ENCODE measurements around the gene AMHR2. TPM values are rescaled to one million over a fixed set of nuclear protein-coding genes. Genes with fewer than 3 reads are reported as not detected.
"Not testable (repeated sequence)": the region's sequence is repeated elsewhere in the genome, so short reads cannot be mapped to it uniquely, and the experiment has no call there.

The AMHR2 gene
- total RNA-seq, 1 experiment from 2014 or later = 0.13 TPM

- in situ Hi-C loops (cut with HindIII; ENCODE audit: low pct_unique_long_range_greater_than_20kb, low sequenced_read_pairs) = no loop called here
- no peak for DNase-seq (ENCODE audit: low read depth, low spot score)
Measured at GRCh38 chr12:53402871-53403270, 20.8 kb upstream of the AMHR2 start.

GRCh38 chr12:53410951-53411350 is 12.7 kb upstream of the AMHR2 start:
- DNase-seq (ENCODE audit: low read depth, low spot score) = no peak
- in situ Hi-C loops (cut with HindIII; ENCODE audit: low pct_unique_long_range_greater_than_20kb, low sequenced_read_pairs) = no loop called here

- DNase-seq (ENCODE audit: low read depth, low spot score) = no peak
- in situ Hi-C loops (cut with HindIII; ENCODE audit: low pct_unique_long_range_greater_than_20kb, low sequenced_read_pairs) = no loop called here
Measured at GRCh38 chr12:53413485-53414204, 10.0 kb upstream of the AMHR2 start.

- in situ Hi-C loops (cut with HindIII; ENCODE audit: low pct_unique_long_range_greater_than_20kb, low sequenced_read_pairs) = no loop called here
- no peak for DNase-seq (ENCODE audit: low read depth, low spot score)
Measured at GRCh38 chr12:53414756-53415417, 8.8 kb upstream of the AMHR2 start.

GRCh38 chr12:53415752-53416389 is 7.8 kb upstream of the AMHR2 start:
- DNase-seq (ENCODE audit: low read depth, low spot score); in situ Hi-C loops (cut with HindIII; ENCODE audit: low pct_unique_long_range_greater_than_20kb, low sequenced_read_pairs): not testable (repeated sequence)

- DNase-seq (ENCODE audit: low read depth, low spot score); in situ Hi-C loops (cut with HindIII; ENCODE audit: low pct_unique_long_range_greater_than_20kb, low sequenced_read_pairs): not testable (repeated sequence)
Measured at GRCh38 chr12:53417291-53417816, 6.3 kb upstream of the AMHR2 start.

DNA sequence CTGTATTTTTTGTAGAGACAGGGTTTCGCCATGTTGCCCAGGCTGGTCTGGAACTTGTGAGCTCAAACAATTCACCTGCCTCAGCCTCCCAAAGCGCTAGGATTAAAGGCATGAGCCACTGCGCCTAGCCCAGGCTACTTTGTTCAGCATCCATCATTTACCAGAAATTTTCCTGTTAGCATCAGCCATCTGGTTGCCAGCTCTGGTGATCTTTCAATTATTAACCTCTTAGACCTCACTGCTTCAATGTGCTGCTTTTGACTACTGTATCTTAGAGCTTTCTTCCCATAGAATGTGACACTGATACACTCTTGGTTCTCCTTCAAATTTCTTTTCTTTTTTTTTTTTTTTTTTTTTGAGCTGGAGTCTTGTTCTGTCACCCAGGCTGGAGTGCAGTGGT is 5.4 kb upstream of the AMHR2 start:
- no peak for DNase-seq (ENCODE audit: low read depth, low spot score)
- in situ Hi-C loops (cut with HindIII; ENCODE audit: low pct_unique_long_range_greater_than_20kb, low sequenced_read_pairs) = no loop called here

DNA sequence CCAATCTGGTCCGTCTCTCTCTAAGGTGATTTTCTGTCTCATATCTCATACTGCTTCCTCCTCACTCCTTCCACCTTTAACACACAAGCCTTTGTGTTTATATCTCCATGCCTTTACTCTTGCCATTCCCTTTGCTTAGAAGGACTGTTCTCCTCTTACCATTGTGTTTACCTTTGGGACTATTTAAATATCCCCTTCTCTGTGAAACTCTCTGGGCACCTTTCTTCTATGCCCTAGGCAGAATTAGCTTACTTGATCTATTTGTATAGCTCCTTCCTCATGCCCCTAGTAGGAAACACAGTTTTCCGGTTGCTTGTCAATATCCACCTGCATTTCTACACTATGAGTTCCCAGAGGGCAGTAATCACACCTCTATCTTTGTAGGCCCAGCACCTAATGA is 3.9 kb upstream of the AMHR2 start:
- DNase-seq (ENCODE audit: low read depth, low spot score) = no peak
- in situ Hi-C loops (cut with HindIII; ENCODE audit: low pct_unique_long_range_greater_than_20kb, low sequenced_read_pairs) = no loop called here

GRCh38 chr12:53422247-53422646 is 1.4 kb upstream of the AMHR2 start:
- in situ Hi-C loops (cut with HindIII; ENCODE audit: low pct_unique_long_range_greater_than_20kb, low sequenced_read_pairs); DNase-seq (ENCODE audit: low read depth, low spot score): not testable (repeated sequence)

DNA sequence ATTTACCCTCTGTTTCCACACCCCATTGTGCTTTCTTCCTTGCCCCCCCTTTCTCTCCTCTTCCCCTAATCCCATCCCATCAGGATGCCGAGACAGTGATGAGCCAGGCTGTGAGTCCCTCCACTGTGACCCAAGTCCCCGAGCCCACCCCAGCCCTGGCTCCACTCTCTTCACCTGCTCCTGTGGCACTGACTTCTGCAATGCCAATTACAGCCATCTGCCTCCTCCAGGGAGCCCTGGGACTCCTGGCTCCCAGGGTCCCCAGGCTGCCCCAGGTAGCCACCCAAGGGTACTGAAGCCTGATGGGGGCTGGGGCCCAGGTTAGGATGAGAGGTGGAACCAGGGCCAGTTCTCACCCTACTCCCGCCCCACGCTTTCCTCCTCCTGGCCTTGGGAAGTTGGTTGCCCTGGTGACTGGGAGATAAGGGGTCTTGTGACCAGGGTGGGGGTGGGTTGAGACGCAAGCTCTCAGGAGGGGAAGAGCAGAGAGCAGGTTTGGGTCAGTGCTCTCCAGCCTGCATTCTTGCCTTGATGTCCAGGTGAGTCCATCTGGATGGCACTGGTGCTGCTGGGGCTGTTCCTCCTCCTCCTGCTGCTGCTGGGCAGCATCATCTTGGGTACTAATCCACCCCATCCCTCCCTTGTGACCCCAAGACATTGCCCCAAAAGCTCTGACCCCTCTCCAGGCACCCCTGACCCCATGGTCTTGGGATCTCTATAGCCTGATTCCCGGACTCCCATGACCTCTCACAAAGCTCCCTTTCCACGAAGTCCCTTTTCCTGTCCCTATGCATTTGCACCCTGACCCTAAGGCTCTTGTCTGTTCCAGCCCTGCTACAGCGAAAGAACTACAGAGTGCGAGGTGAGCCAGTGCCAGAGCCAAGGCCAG is 1.2 kb downstream of the AMHR2 start:
- in situ Hi-C loops (cut with HindIII; ENCODE audit: low pct_unique_long_range_greater_than_20kb, low sequenced_read_pairs) = no loop called here

GRCh38 chr12:53425515-53426150 is 2.0 kb downstream of the AMHR2 start:
- no peak for DNase-seq (ENCODE audit: low read depth, low spot score)
- in situ Hi-C loops (cut with HindIII; ENCODE audit: low pct_unique_long_range_greater_than_20kb, low sequenced_read_pairs) = no loop called here

More for the DNA sequence above, 1.2 kb downstream of the AMHR2 start:
- no peak for DNase-seq (ENCODE audit: low read depth, low spot score)

- no peak for DNase-seq (ENCODE audit: low read depth, low spot score)
- in situ Hi-C loops (cut with HindIII; ENCODE audit: low pct_unique_long_range_greater_than_20kb, low sequenced_read_pairs) = no loop called here
Measured at GRCh38 chr12:53427905-53428594, 4.4 kb downstream of the AMHR2 start.

DNA sequence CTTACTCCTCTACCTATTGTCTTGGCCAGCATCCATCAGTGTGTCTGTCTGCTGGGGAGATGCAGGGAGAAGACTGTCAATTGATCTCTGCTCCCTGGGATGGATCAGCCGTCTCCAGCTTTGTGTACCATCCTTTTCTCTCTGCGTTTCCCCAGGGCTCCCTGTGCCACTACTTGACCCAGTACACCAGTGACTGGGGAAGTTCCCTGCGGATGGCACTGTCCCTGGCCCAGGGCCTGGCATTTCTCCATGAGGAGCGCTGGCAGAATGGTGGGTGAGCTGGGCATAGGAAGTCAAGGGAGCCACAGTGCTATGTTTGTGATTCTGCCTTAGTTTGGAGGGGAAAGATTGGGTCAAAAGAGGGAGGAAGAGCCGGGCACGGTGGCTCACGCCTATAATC is 5.1 kb downstream of the AMHR2 start:
- DNase-seq (ENCODE audit: low read depth, low spot score) = no peak
- in situ Hi-C loops (cut with HindIII; ENCODE audit: low pct_unique_long_range_greater_than_20kb, low sequenced_read_pairs) = no loop called here

DNA sequence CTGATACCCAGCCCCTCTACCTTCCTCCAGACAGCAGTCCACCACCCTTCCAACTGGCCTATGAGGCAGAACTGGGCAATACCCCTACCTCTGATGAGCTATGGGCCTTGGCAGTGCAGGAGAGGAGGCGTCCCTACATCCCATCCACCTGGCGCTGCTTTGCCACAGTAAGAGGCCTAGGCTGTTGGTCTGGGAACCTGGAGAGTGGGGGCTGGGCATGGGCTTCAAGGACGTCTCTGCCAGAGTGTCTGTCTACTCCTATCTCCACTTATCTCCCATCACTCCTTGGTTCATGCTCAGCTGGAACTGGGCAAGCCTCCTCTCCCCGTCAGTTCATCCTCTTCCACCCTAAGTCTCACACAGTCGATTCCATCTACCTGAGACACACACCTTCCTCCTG is 6.5 kb downstream of the AMHR2 start:
- in situ Hi-C loops (cut with HindIII; ENCODE audit: low pct_unique_long_range_greater_than_20kb, low sequenced_read_pairs) = no loop called here
- DNase-seq (ENCODE audit: low read depth, low spot score) = no peak

- in situ Hi-C loops (cut with HindIII; ENCODE audit: low pct_unique_long_range_greater_than_20kb, low sequenced_read_pairs) = no loop called here
- DNase-seq (ENCODE audit: low read depth, low spot score) = no peak
Measured at GRCh38 chr12:53431187-53431586, 7.5 kb downstream of the AMHR2 start.

- in situ Hi-C loops (cut with HindIII; ENCODE audit: low pct_unique_long_range_greater_than_20kb, low sequenced_read_pairs); DNase-seq (ENCODE audit: low read depth, low spot score): not testable (repeated sequence)
Measured at GRCh38 chr12:53435326-53435725, 11.7 kb downstream of the AMHR2 start.

DNA sequence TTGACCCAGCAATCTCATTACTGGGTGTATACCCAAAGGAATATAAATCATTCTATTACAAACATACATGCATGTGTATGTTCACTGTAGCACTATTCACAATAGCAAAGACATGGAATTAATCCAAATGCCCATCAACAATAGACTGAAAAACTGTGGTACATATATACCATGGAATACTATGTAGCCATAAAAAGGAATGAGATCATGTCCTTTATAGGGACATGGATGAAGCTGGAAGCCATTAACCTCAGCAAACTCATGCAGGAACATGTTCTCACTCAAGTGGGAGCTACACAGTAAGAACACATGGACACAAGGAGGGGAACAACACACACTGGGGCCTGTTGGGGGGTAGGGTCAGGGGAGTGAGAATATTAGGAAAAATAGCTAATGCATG is 15.9 kb downstream of the AMHR2 start:
- DNase-seq (ENCODE audit: low read depth, low spot score); in situ Hi-C loops (cut with HindIII; ENCODE audit: low pct_unique_long_range_greater_than_20kb, low sequenced_read_pairs): not testable (repeated sequence)
